OCI-LY1 (cell line): ENCODE results near the gene GMDS.

ENCODE experiments used
- CTCF ChIP-seq: fragments of 200-600 bp; sonication (generic), shearing (Covaris generic); IDR thresholded peaks from 2 replicates; pipeline ENCODE4 v1.5.1; 2017; ENCODE audit warnings: mild to moderate bottlenecking, antibody characterized with exemption, low read length, moderate library complexity, mixed read lengths
- EZH2 ChIP-seq: fragments of 200-600 bp; sonication (generic), shearing (Covaris generic); IDR thresholded peaks from 2 replicates; pipeline ENCODE4 v1.8.0; 2017; ENCODE audit warnings: borderline replicate concordance, mixed run types, mild to moderate bottlenecking, antibody characterized with exemption, low read length, moderate library complexity, mixed read lengths

- TF ChIP-seq CTCF (no peak), EZH2 (no peak)
Observed at GRCh38 chr6:1619673-1620503, 625.5 kb downstream of the GMDS start.
